Stomach (tissue), 9 donors: ENCODE data around the gene CAPN7. TPM values are rescaled to one million over a fixed set of nuclear protein-coding genes. Genes with fewer than 3 reads are reported as not detected.

Experiments
- DNase-seq, 2 donors: peaks; one replicate each; pipeline versions ENCODE4 v3.0.0 to v3.0.0-alpha.2; 2013 to 2019
- H3K27ac ChIP-seq, 5 donors: fragments of 200-600 bp in 4 of 5; sonication (generic) in 4 of 5; one replicate each; pipeline ENCODE4 v1.5.1; 2013 to 2019; ENCODE audit warnings: mild to moderate bottlenecking in 1 of 5, moderate library complexity in 1 of 5
- H3K27me3 ChIP-seq, 3 donors: fragments of 200-600 bp; sonication (generic); one replicate each; pipeline ENCODE4 v1.5.1; 2017 to 2019; ENCODE audit warnings: mixed run types in 1 of 3
- H3K36me3 ChIP-seq, 4 donors: fragments of 200-600 bp; sonication (generic); 1 replicate in 3 of 4; 2 replicates in 1 of 4; pipeline ENCODE4 v1.5.1; 2016 to 2019
- H3K4me1 ChIP-seq, 4 donors: fragments of 200-600 bp; sonication (generic); one replicate each; pipeline ENCODE4 v1.5.1; 2016 to 2019
- H3K4me3 ChIP-seq, 4 donors: fragments of 200-600 bp; sonication (generic) in 3 of 4; one replicate each; pipeline ENCODE4 v1.5.1; 2016 to 2019; ENCODE audit warnings: mild to moderate bottlenecking in 1 of 4
- H3K9me3 ChIP-seq, 4 donors: fragments of 200-600 bp; sonication (generic); one replicate each; pipeline ENCODE4 v1.5.1; 2016 to 2019
- EP300 ChIP-seq: sonication (generic); formaldehyde crosslinking; IDR thresholded peaks from one replicate; pipeline ENCODE4 v1.6.1; 2017; ENCODE audit warnings: antibody characterized with exemption
- POLR2A ChIP-seq, 4 donors: fragments of 450-650 bp; IDR thresholded peaks; one replicate each; pipeline ENCODE4 v1.6.1; 2016; ENCODE audit warnings: antibody characterized with exemption in 4 of 4, control low read depth in 2 of 4, mild to moderate bottlenecking in 1 of 4, moderate library complexity in 1 of 4
- POLR2AphosphoS5 ChIP-seq, 3 donors: sonication (generic); formaldehyde crosslinking; IDR thresholded peaks; one replicate each; pipeline ENCODE4 v1.6.1; 2016; ENCODE audit warnings: antibody characterized with exemption in 3 of 3
- WGBS, 5 donors: extraction: QIAGEN DNeasy Blood & Tissue Kit in 3 of 5; methylation state at CpG; one replicate each; pipeline versions ENCODE4 v1.1.5 to v1.1.7; 2013 to 2018; 5-methylcytosine and 5-hydroxymethylcytosine counted together
- intact Hi-C: fragments of 100-400 bp; cut with DNase I; formaldehyde crosslinking; loops from one replicate; pipeline ENCODE4 v1.15.1; 2023; ENCODE audit warnings: low total_unique reads
- polyA plus RNA-seq, 3 donors: library from polyadenylated mRNA; stranded (reverse); fragments of 200-250 nt; gene quantifications; one replicate each; pipeline ENCODE4 v1.2.3, GENCODE V29; 2013
- total RNA-seq, 5 donors: library from RNA; depleted of rRNA; stranded (reverse); fragments of >200 nt; gene quantifications; one replicate each; pipeline versions ENCODE4 v1.1.0 to v1.2.3, GENCODE V29; 2014 to 2016
- TF ChIP-seq, protein P1 (sequence below), 7 experiments: fragments of 450-650 bp in 4 of 7; fragments of 200-600 bp in 3 of 7; sonication (generic) in 3 of 7; IDR thresholded peaks; one replicate each; pipeline ENCODE4 v1.5.1; 2016 to 2019; ENCODE audit warnings: antibody characterized with exemption in 7 of 7, control low read depth in 2 of 7, mild to moderate bottlenecking in 1 of 7
- donor health status: healthy with polysubstance abuse.
- donor health status: Bipolar disorder and iron deficiency.
- donor health status: healthy.

Gene CAPN7
- total and polyA plus RNA-seq, 8 donors: 7.7 to 483 (median 75.0) TPM

DNA sequence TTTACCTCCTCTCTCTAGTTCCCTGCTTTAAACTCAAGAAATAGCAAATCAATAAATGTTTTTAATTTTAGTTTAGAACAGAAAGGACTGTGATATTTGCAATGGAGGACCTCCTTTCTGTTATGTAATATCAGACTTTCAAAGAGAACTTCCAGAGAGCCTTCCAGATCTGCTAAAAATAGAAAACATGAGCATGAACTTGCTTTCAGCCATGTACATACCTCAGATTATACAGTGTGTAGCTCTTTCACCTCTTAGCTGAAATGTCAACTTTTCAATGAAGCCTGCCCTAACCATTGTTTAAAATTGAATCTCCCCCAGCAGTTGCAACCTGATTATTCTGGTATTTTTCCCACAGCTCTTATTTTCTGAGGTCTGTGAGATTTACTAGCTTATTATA is 12.6 kb downstream of the CAPN7 start:
- H3K36me3 ChIP-seq: peaks cover 40 to 94% (median 90%) of the 10 kb centered on the region in 4 donors
- intact Hi-C loops: no loop called here
- H3K27ac ChIP-seq: no peak overlapping the region
- TF ChIP-seq EP300: no peak
- TF ChIP-seq POLR2AphosphoS5 (IDR thresholded peaks at IDR 0.05): no peak
- TF ChIP-seq POLR2A (IDR thresholded peaks at IDR 0.05): no peak
- TF ChIP-seq, protein P1, sequence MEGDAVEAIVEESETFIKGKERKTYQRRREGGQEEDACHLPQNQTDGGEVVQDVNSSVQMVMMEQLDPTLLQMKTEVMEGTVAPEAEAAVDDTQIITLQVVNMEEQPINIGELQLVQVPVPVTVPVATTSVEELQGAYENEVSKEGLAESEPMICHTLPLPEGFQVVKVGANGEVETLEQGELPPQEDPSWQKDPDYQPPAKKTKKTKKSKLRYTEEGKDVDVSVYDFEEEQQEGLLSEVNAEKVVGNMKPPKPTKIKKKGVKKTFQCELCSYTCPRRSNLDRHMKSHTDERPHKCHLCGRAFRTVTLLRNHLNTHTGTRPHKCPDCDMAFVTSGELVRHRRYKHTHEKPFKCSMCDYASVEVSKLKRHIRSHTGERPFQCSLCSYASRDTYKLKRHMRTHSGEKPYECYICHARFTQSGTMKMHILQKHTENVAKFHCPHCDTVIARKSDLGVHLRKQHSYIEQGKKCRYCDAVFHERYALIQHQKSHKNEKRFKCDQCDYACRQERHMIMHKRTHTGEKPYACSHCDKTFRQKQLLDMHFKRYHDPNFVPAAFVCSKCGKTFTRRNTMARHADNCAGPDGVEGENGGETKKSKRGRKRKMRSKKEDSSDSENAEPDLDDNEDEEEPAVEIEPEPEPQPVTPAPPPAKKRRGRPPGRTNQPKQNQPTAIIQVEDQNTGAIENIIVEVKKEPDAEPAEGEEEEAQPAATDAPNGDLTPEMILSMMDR (IDR thresholded peaks at IDR 0.05): no peak
- H3K4me1 ChIP-seq: peaks cover 0 to 31% (median 16%) of the 10 kb centered on the region in 4 donors
- DNase-seq: no peak
- H3K27me3 ChIP-seq: no peaks in the 10 kb centered on the region
- H3K9me3 ChIP-seq: no peaks in the 10 kb centered on the region
- H3K4me3 ChIP-seq: no peak overlapping the region

DNA sequence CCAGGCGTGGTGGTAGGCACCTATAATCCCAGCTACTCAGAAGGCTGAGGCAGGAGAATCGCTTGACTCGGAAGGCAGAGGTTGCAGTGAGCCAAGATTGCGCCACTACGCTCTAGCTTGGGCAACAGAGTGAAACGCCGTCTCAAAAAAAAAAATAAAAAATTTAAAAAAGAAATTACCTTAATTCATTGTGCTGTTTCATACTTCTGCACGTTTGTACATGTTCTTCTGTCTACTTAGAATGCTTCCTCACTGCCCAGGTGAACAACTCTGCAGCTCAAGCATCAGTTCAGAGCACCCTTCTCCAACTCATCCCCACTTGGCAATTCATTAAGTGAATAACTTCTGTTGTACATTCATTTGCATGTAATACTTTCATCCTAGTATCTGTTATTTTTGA is 14.0 kb downstream of the CAPN7 start:
- Histone ChIP-seq H3K9me3 (no peaks in the 10 kb centered on the region), H3K4me3 (no peak overlapping the region), H3K36me3 (peaks cover 40 to 96% (median 91%) of the 10 kb centered on the region in 4 donors), H3K4me1 (peaks cover 0 to 31% (median 17%) of the 10 kb centered on the region in 4 donors), H3K27ac (no peak overlapping the region), H3K27me3 (no peaks in the 10 kb centered on the region)
- no peak for TF ChIP-seq POLR2AphosphoS5 (IDR thresholded peaks at IDR 0.05)
- TF ChIP-seq EP300: no peak
- 80 to 92% (median 86%) methylated on average over 8 of the region's 8 CpGs for WGBS, 5 donors
- intact Hi-C loops: no loop called here
- no peak for DNase-seq

DNA sequence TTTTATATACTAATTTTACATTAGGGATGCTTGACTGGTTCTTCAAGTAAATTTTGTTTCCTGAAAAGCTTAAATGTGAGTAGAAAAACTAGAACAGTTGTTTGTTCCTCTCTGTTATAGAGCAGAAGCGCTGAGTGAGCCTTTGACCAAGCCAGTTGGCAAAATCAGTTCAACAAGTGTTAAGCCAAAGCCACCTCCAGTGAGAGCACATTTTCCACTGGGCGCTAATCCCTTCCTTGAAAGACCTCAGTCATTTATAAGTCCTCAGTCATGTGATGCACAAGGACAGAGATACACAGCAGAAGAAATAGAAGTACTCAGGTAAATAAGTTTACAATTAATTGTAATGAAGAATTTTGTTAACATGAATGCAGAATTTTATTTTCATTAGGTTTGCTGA is 14.6 kb downstream of the CAPN7 start:
- TF ChIP-seq POLR2AphosphoS5 (IDR thresholded peaks at IDR 0.05): no peak
- TF ChIP-seq EP300: no peak
- TF ChIP-seq, protein P1 (IDR thresholded peaks at IDR 0.05): no peak
- TF ChIP-seq POLR2A (IDR thresholded peaks at IDR 0.05): no peak
- WGBS, 5 donors: 91 to 98% (median 96%) methylated on average over 2 of the region's 2 CpGs
- Histone ChIP-seq H3K27ac (no peak overlapping the region), H3K36me3 (peaks cover 36 to 98% (median 91%) of the 10 kb centered on the region in 4 donors), H3K4me1 (peaks cover 0 to 31% (median 14%) of the 10 kb centered on the region in 4 donors), H3K9me3 (no peaks in the 10 kb centered on the region), H3K27me3 (no peaks in the 10 kb centered on the region), H3K4me3 (no peak overlapping the region)
- intact Hi-C loops: no loop called here
- DNase-seq: no peak

- Histone ChIP-seq H3K4me1 (peaks cover 0 to 26% (median 10%) of the 10 kb centered on the region in 4 donors), H3K36me3 (peaks cover 35 to 100% (median 96%) of the 10 kb centered on the region in 4 donors), H3K27me3 (no peaks in the 10 kb centered on the region), H3K27ac (no peak overlapping the region), H3K4me3 (no peak overlapping the region), H3K9me3 (no peaks in the 10 kb centered on the region)
- 82 to 95% (median 91%) methylated on average over 11 of the region's 11 CpGs for WGBS, 5 donors
- intact Hi-C loops: no loop called here
- TF ChIP-seq, protein P1 (IDR thresholded peaks at IDR 0.05): no peak
- TF ChIP-seq POLR2A (IDR thresholded peaks at IDR 0.05) (no peak), EP300 (no peak), POLR2AphosphoS5 (IDR thresholded peaks at IDR 0.05) (no peak)
- no peak for DNase-seq
These were observed 15.7 kb downstream of the CAPN7 start for GRCh38 chr3:15221574-15222217.
